GM19324 (cell line): Measurements from ENCODE around the gene CDX1.

Experiments used
- ATAC-seq: cut with Tn5 transposase; IDR thresholded peaks from one replicate; pipeline ENCODE4 v1.9.1; 2021; ENCODE audit warnings: mild to moderate bottlenecking, moderate library complexity; ENCODE audit not compliant: unreplicated experiment, low FRiP score

The CDX1 gene

GRCh38 chr5:150180241-150181026 lies 13.9 kb downstream of the CDX1 start:
- no peak for ATAC-seq

GRCh38 chr5:150181027-150181426 lies 14.4 kb downstream of the CDX1 start:
- ATAC-seq: no peak

GRCh38 chr5:150181766-150182545 lies 15.4 kb downstream of the CDX1 start:
- ATAC-seq: no peak

GRCh38 chr5:150182774-150183173 lies 16.2 kb downstream of the CDX1 start:
- no peak for ATAC-seq

GRCh38 chr5:150183436-150183835 lies 16.9 kb downstream of the CDX1 start:
- ATAC-seq: no peak

GRCh38 chr5:150184006-150184405 lies 17.4 kb downstream of the CDX1 start:
- no peak for ATAC-seq

- ATAC-seq: no peak
Observed at GRCh38 chr5:150184990-150185912, 18.7 kb downstream of the CDX1 start.

GRCh38 chr5:150186137-150186536 lies 19.6 kb downstream of the CDX1 start:
- no peak for ATAC-seq

GRCh38 chr5:150186897-150187296 lies 20.3 kb downstream of the CDX1 start:
- no peak for ATAC-seq

- no peak for ATAC-seq
Observed at GRCh38 chr5:150188146-150188842, 21.7 kb downstream of the CDX1 start.

GRCh38 chr5:150189326-150189725 lies 22.7 kb downstream of the CDX1 start:
- ATAC-seq: no peak

- ATAC-seq: no peak
Observed at GRCh38 chr5:150189728-150190502, 23.3 kb downstream of the CDX1 start, which contains the start of gene SLC6A7. Gene SLC6A7 (plus strand): TSS chr5:150190062. CDS start chr5:150190328, 266 bp downstream.

GRCh38 chr5:150190503-150190979 lies 24.0 kb downstream of the CDX1 start:
- ATAC-seq: no peak

GRCh38 chr5:150190987-150191386 lies 24.4 kb downstream of the CDX1 start:
- no peak for ATAC-seq

- ATAC-seq: no peak
Observed at GRCh38 chr5:150192462-150192861, 25.9 kb downstream of the CDX1 start.

- ATAC-seq: no peak
Observed at GRCh38 chr5:150195736-150196485, 29.3 kb downstream of the CDX1 start.

GRCh38 chr5:150196514-150196913 lies 29.9 kb downstream of the CDX1 start:
- no peak for ATAC-seq

GRCh38 chr5:150196986-150197385 lies 30.4 kb downstream of the CDX1 start:
- no peak for ATAC-seq
